ENCODE measurements around the gene SHD. TPM values are rescaled to one million over a fixed set of nuclear protein-coding genes. Genes with fewer than 3 reads are reported as not detected.

The SHD gene
- total RNA-seq, 1 experiment from 2014 or later = 2.0 TPM

GRCh38 chr19:4288091-4288777 lies 9.2 kb downstream of the SHD start:
- TF ChIP-seq CTCF (IDR thresholded peaks at IDR 0.05 in 2 of 3, conservative IDR thresholded peaks at IDR 0.05 in 1 of 3; ENCODE audit: borderline replicate concordance in 1 of 3, insufficient read depth in 1 of 3, low read depth in 2 of 3, low read length in 2 of 3) (no peak), POLR2A (IDR thresholded peaks at IDR 0.05; ENCODE audit: borderline replicate concordance, extremely low read depth, insufficient read depth, insufficient read length) (no peak), YY1 (IDR thresholded peaks at IDR 0.05; ENCODE audit: extremely low read depth, insufficient replicate concordance, low read depth, low read length) (no peak), TCF7L2 (IDR thresholded peaks at IDR 0.05; ENCODE audit: borderline replicate concordance, extremely low read depth, insufficient read depth, insufficient read length) (no peak), FOSL1 (IDR thresholded peaks at IDR 0.05; ENCODE audit: low read depth) (no peak; the same call in 1 of the 2 replicates), EZH2 (IDR thresholded peaks at IDR 0.05) (no peak), EZH2phosphoT487 (IDR thresholded peaks at IDR 0.05; ENCODE audit: borderline replicate concordance) (no peak)
- H3K9ac ChIP-seq (ENCODE audit: low read length) = 0 out of 2 replicates have a peak overlapping the region, but pooled peaks have one; percentile 16
- no peaks in the 10 kb centered on the region for H3K36me3 ChIP-seq (ENCODE audit: control insufficient read depth in 1 of 2, insufficient read depth in 2 of 2, low read length in 2 of 2)
- POLR2A ChIA-PET = interaction anchor here (1.0 kb wide), 1 partner anchor 55 kb away, joined by 3 read pairs; the partner anchor contains the start of gene MPND
- ATAC-seq (peak; percentile 93), DNase-seq (ENCODE audit: low read depth, low spot score) (peak; percentile 51)
- H2AFZ ChIP-seq (ENCODE audit: low read depth, low read length, poor library complexity, severe bottlenecking) = no peak overlapping the region
- no peaks in the 10 kb centered on the region for H3K9me2 ChIP-seq (ENCODE audit: insufficient read depth)
- no peaks in the 10 kb centered on the region for H3K27me3 ChIP-seq (ENCODE audit: insufficient read depth, low read length)
- H3K27ac ChIP-seq (ENCODE audit: low read depth, low read length) = peak overlapping the region; percentile 2; the same call in 1 of the 2 replicates
- no TSS peak for BruUV-seq (replicated peaks)
- no peaks in the 10 kb centered on the region for H3K79me2 ChIP-seq (ENCODE audit: insufficient read depth, low read length)
- CTCF ChIA-PET = interaction anchor here (0.7 to 1.3 kb wide), 3 partner anchors 10 to 64 kb away, joined by 3 to 4 read pairs (median 3); no protein-coding TSS in a partner anchor
- H3K4me3 ChIP-seq (replicated peaks in 1 of 2; ENCODE audit: low read depth in 1 of 2, low read length in 2 of 2) = peak overlapping the region in 1 of 2 experiments; percentile 22; a peak in 2 of 4 replicates
- RAD21 ChIA-PET (ENCODE audit: low non-redundant PET in 1 of 2, low total read pairs in 2 of 2, uncharacterized antibody in 2 of 2, unreplicated experiment in 2 of 2) = no interaction called here
- no peaks in the 10 kb centered on the region for H3K9me3 ChIP-seq (ENCODE audit: control insufficient read depth in 1 of 2, insufficient read depth in 1 of 2, low read depth in 1 of 2, low read length in 2 of 2)
- no peaks in the 10 kb centered on the region for H4K20me1 ChIP-seq (ENCODE audit: insufficient read depth)
- intact Hi-C loops (cut with micrococcal nuclease) = no loop called here
- peaks cover 12 to 28% of the 10 kb centered on the region in 2 experiments; a peak in 3 of 4 replicates for H3K4me1 ChIP-seq (ENCODE audit: control insufficient read depth in 1 of 2, insufficient read depth in 2 of 2, low read length in 2 of 2)
- peak overlapping the region; percentile 56 for H3K4me2 ChIP-seq (ENCODE audit: low read length)

Data from HCT116 (cell line).